ENCODE measurements around the gene C1QBP.

GRCh38 chr17:5466295-5466694 lies 27.3 kb upstream of the C1QBP start:
- no peak for TF ChIP-seq EZH2 (IDR thresholded peaks at IDR 0.05; ENCODE audit: borderline replicate concordance, low read depth, low read length, severe bottlenecking)
- TF ChIP-seq CTCF (IDR thresholded peaks at IDR 0.05; ENCODE audit: borderline replicate concordance, extremely low read depth, low read length, poor library complexity, severe bottlenecking): no peak
